HCT116 (cell line): ENCODE data around the gene SC5D.

Experiments
- CTCF ChIP-seq, 3 experiments: fragments of 200-600 bp in 1 of 3; sonication (generic) in 1 of 3; IDR thresholded peaks in 2 of 3; conservative IDR thresholded peaks in 1 of 3; 2 replicates each; pipeline ENCODE4 v1.5.1; 2012 to 2017; ENCODE audit warnings: low read depth in 2 of 3, low read length in 2 of 3, antibody characterized with exemption in 1 of 3, borderline replicate concordance in 1 of 3, control low read depth in 1 of 3, mild to moderate bottlenecking in 1 of 3, mixed read lengths in 1 of 3, mixed run types in 1 of 3, moderate library complexity in 1 of 3; ENCODE audit not compliant: insufficient read depth in 1 of 3
- POLR2A ChIP-seq: IDR thresholded peaks from 2 replicates; pipeline ENCODE4 v1.7.0; 2011; ENCODE audit warnings: borderline replicate concordance; ENCODE audit not compliant: insufficient read depth, insufficient read length; ENCODE audit errors: extremely low read depth
- POLR2AphosphoS5 ChIP-seq: IDR thresholded peaks from 2 replicates; pipeline ENCODE4 v1.6.1; 2011; ENCODE audit warnings: mild to moderate bottlenecking, low read depth, low read length, moderate library complexity
- YY1 ChIP-seq: IDR thresholded peaks from 2 replicates; pipeline ENCODE4 v1.6.1; 2011; ENCODE audit warnings: low read length, low read depth, moderate library complexity, mild to moderate bottlenecking; ENCODE audit not compliant: insufficient replicate concordance; ENCODE audit errors: extremely low read depth

- no peak for TF ChIP-seq YY1
- TF ChIP-seq CTCF (IDR thresholded peaks at IDR 0.05 in 2 of 3, conservative IDR thresholded peaks at IDR 0.05 in 1 of 3; ENCODE audit: borderline replicate concordance in 1 of 3, insufficient read depth in 1 of 3, low read depth in 2 of 3, low read length in 2 of 3), result no peak
- no peak for TF ChIP-seq POLR2A
- TF ChIP-seq POLR2AphosphoS5, result no peak
These were observed 44.5 kb downstream of the SC5D start for GRCh38 chr11:121337078-121337477.
